Stimulated activated CD4-positive, alpha-beta T cell treated with anti-CD3 and anti-CD28 coated beads, Interleukin-2, amount 100 ng/mL, for 24 hours (primary cell): Measurements from ENCODE around the gene ADARB1.

ENCODE experiments used
- DNase-seq, 2 donors: peaks; one replicate each; pipeline ENCODE4 v3.0.0-alpha.2; 2020

ADARB1 gene

DNA sequence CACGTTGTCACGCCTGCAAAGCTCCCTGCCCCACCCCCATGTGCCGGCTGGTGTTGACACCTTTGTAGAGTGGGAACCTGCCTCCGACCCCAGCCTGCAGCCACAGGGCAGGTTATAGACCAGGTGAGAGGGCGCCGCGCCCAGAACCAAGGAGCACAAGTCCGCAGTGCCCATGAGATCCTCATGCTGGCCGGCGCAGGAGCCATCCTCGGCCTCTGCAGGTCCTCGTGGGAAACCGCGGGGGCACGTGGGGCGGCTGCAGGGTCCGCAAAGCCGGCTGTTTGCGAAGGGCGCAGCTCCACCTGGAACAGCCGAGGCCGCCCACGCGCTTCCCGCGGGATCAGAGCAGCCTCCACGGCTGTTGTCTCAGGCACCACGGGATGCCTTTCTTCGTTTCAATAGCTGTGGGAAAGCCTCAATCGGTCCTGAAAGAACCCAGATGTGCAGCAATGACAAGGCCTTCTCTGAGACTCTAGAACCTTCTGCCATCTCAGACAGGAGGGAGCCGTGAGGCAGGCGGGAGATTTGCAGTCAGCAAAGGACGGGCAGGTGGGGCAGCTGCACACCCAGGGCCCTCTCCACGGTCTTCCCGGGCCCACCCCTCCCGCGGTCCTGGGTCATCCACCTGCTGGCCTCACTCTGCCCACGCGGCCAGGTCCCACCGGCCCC is 183.4 kb downstream of the ADARB1 start:
- DNase-seq: no peak

DNA sequence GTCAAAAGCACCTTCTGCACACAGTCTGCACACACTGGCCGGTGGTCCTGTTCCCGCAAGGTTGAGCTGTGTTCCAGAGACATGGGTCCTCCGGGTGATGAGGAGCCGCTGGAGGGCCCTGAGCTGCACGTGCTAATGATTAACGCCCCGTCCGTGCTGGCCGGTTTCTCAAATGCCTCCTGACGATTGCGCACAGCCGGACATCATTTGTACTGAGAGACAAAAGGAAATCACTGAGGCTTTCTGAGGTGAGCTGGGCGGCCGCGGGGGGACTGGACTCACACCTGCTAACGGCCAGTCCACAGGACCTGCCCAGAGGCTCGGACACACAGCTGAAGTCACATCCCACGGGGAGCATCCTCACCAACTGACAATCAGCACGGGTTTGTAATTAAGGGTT is 184.1 kb downstream of the ADARB1 start:
- DNase-seq: peak in 1 of 2 donors; percentile 15

DNA sequence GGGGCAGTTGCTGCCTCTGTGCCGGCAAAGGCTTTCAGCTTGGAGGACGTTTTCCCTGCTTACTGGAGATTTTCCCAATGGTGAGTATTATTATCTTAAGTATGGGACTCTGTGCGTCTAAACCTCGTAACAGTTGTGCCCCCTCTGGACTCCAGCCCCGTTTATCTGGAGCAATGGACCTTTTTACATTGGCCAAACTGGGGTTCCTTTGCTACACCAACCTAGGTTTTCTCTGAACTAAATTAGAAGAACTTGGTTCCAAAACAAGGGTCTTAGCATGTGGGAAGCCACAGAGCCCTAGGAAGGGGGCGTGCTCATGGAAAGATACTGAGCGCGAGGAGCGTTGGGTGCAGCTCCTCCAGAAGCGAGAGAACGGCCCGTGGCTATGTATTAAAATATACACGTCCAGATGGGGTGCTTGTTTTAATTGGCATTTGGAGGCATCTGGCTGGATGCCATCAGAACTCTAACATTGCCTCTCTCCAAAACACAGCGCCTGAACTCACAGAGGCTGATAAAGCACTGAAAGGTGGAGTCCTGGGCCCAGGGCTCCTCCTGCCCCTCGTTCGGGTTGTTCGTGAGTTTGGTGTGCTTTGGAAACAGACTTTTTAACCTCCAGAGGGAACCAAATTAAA is 184.9 kb downstream of the ADARB1 start:
- DNase-seq: peak in 1 of 2 donors; percentile 8

DNA sequence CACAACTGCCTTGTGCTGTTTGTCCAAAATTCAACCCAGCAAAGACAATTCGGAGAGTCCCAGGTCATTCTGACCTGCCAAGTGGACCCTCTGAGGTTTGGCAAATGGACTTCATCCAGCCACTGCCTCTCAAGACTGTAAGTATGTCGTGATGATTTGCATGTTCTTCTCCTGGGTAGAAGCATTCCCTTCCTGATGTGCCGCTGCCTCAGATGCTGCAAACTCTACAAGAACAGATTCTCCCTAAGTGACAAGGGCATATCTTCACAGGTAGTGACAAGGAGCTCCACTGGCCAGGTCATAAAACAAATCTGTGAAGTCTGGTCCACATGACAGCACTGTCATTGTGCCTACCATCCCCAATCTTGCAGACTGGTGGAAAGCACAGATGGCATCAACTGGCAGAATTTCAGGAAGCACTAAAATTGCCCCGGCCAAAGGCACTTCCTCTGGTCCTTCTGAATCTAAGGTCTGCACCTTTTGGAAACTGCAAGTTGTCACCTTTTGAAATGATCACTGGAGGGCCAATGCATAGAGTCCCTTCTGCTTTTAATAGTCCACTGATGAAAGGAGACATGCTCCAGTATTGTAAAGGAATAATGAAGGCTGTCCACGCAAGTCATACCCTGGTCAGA is 185.9 kb downstream of the ADARB1 start:
- DNase-seq: peak in 1 of 2 donors; percentile 5

DNA sequence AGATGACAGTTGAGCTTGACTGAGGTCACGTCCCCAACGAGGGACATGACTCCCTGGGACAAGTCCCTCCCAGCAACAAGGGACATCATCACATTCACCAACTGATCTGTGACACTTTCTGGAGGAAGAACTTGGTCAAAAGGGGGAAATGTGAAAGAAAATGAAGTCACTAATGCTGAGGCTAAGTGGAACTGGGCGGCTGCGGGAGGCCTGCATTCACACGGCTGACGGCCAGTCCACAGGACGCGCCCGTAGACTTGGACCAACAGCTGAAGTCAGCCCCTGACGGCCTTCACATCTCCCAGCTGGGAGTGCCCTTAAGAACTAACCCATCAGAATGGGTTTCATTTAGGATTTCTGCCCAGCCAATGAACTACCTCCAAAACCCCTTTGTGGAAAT is 186.7 kb downstream of the ADARB1 start:
- peak in 1 of 2 donors; percentile 13 for DNase-seq

DNA sequence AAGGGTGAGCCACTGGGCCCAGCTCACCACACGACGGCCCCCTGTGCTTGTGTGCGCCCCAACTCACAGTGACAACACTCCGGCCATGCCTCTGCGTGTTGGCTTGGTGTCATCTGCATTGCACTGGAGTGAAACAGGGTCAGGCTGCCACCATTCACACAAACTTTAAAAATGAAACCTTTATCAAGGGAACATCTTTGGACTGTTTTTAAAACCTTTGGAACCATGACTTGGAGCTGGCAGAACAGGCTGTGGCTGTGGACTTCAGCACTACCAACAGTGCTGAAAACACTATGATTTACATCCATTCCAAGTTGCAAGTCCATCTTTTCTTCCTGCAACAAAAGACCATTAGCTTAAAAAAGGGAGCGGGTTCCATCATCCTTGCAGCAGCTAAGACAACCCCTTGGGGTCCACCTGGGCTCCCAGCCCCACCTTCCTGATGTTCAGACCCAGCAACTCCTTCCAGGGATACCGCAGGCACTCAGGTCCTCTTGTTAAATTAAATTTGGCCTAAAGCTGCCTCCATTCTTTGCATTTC is 187.7 kb downstream of the ADARB1 start:
- peak in 1 of 2 donors; percentile 8 for DNase-seq

DNA sequence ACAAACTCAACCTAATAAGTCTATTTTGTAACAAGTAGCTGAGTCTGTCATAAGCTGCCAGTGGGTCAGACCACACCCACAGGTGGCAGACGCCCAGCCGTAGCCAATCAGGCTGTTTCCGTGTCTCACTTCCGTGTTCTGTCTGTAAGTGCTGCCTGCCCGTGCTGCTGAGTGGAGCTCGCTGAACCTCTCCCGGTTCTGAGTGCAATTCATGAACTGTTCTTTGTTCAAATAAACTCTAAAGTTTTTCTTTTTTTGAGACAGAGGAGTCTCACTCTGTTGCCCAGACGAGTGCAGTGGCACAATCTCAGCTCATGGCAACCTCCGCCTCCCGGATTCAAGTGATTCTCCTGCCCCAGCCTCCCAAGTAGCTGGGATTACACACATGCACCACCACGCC is 188.2 kb downstream of the ADARB1 start:
- DNase-seq: peak in 1 of 2 donors; percentile 15

DNA sequence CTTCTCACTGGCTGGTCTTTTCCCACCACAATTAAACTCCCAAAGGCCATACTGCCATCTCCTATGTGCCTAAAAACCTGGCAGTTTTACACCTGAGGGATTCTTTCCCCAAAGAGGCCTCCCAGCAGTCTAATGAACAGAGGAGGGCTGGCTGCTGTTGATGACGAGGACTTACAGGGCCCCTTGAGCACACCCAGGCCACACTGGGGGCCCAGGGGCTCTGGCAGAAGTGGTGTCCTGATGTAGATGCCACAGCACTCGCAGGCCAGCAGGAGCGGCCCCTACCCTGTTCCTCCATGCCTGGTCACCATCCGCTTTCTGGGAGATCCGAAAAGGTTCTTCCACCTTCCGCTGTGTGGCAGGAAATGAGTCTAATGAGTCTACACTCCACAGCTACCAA is 189.2 kb downstream of the ADARB1 start:
- DNase-seq: peak in 1 of 2 donors; percentile 8

DNA sequence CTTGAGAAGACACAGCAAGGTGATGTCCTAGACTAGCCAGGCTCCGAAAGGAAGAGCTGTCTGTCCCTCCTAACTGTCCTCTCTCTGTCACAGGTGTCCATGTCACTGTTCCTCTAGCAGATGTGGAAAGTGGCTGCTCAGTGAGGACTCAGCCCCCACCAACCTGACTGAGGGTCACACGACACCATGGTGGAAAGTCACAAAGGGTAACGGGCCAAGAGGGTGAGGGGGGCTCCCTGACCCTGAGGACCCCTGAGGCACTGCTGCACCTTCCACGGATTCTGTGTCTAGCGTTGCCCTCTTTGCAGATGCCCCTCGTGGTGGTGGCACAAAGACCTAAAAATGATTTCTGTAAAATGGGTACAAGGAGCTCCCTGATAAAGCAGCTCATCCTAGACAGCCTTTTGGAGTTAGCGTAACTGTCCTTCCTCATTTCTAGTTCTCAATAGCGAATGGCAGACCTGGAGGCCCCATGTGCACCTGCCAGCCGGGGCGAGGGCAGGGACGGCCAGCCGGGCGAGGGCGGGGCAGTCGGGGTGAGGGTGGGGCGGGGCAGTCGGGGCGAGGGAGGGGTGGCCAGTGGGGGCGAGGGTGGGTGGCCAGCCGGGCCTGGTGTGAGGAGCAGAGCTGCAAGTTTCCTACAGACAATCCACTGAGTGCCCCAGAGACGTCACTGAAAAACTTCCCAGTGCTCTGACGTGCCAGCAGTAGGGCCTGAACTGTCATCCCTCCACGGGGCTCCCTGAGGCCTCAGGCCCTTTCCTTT is 189.9 kb downstream of the ADARB1 start:
- peak in 1 of 2 donors; percentile 9 for DNase-seq

DNA sequence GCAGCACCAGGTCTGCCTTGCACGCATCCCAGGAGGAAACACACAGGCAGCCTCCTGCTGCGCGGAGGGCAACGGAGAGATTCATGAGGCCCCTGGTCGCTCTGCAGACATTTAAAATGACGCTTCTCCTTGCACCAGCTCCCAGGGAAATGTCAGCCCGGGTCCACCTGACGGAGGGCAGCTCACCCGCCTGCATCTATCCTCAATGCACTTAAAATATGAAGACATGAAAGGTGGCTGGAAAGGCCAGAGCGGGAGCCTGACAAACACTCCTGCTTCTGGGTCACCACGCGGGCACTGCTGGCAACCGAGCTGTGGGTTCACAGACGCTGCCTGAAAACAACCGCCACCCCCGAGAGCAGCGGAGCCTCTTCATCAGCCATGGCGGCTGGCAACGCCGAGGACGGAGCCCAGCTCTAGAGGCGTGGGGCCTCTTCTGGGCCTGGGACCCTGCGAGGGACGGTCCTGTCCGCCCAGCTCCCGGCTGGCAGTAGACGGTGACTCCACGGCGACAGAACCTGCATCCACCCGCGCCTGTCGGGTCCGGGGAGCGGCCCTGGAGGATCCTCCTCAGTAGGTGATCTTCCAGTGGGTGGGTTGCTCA is 190.6 kb downstream of the ADARB1 start:
- DNase-seq: peak in 1 of 2 donors; percentile 15

DNA sequence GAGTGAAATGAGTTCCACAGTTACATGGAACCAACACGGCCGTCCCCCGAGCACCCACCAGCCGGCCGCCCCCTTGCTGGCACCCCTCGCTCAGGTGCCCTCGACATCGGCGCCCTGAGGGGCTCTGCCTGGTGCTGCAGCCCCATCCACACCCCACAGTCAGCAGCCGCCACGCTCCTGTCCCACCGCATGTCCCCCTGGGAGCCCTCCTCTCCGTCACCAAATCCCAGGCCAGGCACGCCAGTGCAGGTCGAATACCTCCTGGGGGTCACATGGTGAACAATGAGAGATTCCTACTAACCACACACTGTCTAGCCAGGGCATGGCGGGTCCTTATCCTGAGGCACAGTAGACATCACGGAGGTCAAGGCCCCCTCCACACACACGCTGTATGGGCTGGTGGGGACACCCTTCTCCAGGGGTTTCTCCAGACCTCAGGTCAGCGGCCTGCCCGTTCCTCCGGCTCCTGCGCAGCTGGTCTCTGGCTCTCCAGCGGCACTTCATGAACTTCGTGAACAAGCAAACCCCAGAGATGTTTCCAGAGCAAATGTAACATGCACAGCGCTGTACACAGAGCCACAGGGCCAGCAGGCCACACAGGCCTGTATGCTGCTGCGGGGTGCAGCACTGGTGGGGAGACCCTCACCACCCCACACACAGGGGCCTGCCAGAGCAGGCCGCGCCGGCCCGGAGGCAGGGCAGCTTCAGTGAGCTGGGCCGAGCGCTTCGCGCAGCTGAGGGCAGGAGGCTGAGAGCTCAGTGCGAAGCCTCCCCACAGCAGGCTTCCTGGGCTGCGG is 191.5 kb downstream of the ADARB1 start:
- DNase-seq: peak in 1 of 2 donors; percentile 13

DNA sequence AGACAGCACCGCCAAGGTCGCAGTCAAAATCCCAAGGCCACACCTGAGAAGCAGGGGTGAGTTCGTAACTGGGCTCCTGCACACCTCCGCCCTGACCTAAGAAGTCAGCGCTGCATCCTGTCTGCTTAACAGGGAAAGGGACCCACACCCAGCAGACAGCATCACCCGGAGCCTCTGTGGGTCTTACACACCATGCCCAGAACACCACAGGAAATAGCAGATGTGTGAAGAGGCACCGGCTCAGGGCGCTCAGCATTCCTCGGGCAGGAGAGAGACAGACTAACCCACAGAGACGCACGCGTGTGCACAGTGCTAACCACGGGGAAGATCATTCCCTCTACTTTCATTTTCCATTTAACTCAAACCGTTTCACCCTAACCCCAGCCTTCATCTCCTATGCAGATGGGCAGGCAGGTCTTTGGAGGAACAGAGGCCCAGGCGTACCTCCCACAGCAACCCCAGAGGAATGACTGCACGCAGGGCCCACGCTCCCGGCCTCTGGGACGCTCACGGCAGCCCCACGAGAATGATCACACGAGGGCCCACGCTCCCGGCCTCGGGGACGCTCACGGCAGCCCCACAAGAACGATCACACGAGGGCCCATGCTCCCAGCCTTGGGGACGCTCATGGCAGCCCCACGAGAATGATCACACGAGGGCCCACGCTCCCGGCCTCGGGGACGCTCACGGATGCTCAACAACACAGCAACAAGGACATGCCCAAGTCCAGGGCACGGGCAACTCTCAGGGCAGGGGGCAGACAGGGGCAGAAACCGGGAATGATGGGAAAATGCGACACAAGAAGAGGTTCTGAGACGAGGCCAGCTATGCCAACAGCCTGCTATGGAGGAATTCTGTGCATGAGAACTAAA is 192.4 kb downstream of the ADARB1 start:
- DNase-seq: peak; percentile 37 to 45

DNA sequence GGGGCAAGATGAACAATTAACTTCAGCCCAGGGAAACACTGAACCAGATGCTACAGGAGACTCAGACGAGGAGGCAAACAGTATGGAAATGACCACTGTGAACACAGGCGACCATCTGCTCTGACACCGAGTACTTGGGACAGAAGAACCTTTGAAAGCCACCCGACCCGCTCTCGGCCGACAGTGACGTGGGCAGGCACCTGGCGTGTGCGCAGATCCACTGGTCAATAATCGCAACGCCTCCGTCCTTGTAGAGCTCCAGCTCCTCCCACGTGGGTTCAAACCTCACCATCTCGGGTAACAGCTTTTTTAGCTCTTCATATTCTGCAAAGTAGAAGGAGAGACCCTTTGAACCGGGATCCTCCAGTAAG is 193.0 kb downstream of the ADARB1 start:
- DNase-seq: peak in 1 of 2 donors; percentile 8

DNA sequence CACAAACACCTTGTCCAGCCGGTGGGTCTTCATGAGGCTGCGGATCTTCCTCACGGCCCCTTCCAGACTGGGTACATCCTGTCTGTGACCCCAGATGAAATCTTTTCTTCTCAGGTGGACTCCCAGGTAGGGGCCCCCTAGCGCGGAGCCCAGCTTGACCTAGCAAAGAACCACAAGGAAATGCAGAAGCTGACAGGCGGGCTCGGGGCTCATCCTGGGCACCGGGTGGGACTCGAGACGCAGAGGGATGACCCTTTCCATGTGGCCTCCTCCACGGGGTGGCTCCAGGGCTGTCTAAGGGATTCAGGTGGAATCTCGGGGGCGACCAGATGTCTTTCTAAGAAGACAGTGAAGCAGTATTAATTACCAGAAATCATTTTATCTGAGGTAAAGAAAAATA is 195.5 kb downstream of the ADARB1 start:
- no peak for DNase-seq

DNA sequence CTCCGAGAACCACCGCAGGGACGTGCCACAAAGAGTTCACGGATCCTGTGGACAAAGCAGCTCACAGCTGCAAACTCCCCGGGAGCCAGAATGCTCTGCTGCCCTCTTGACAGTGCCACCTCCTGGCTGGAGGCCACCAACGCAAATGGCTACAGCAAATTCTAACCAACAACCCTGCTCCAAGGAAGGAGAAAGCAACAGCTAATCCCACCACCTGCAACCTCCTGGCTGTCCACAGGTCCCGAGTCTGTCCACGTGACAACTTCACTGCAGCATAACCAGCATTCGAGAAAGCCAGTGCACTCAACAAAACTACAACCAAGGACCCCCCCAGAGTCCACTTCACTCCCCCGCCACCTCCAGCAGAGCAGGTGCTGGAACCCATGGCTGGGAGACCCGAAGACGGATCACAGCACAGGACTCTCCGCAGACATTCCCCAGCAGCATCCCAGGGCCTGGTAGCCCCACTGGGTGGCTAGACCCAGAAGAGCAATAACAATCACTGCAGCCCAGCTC is 196.0 kb downstream of the ADARB1 start:
- no peak for DNase-seq
